ENCODE results near the gene WWC2. TPM values are rescaled to one million over a fixed set of nuclear protein-coding genes. Genes with fewer than 3 reads are reported as not detected.

The WWC2 gene
- total RNA-seq, 1 donor from 2014 or later = 24.6 TPM

DNA sequence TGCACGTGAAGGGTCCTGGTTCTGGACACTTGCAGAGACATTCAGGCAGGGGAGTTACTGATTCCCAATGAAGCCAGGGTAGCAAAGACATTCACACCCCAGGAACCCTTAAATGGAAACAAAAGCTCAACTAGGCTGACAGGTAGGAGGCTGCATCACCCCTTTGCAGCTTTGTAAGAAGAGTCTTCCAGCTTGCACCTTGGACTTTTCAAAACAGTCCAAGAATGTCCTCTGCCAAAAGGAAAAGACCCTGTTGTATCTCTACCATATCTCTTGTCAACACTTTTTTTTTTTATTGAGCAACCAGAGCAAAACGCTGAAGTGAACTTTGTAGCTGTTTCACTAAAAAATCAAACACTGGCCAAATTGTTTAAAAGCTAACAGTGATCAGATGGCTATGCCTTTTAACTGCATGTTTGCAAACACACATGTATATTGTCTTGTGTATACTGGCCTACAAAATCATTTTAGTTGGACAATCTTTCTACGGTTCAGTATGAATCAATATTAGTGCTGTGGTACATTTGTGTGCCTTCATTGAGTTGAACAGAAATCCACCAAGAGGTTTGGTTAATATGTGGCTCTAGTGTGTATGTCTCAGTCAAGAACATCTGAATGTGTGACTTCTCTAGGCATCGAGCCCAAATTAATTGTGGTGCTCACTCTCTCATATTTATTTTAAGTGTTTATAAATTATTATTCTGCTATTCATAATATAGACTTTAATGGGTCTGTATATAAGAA is 18.5 kb upstream of the WWC2 start:
- Mint-ChIP-seq H3K9me3 (no peaks in the 10 kb centered on the region), H3K4me3 (no peak overlapping the region), H3K4me1 (no peaks in the 10 kb centered on the region), H3K27me3 (ENCODE audit: low read depth) (peaks cover 1% of the 10 kb centered on the region), H3K36me3 (ENCODE audit: low read depth) (no peaks in the 10 kb centered on the region), H3K27ac (ENCODE audit: unreplicated experiment) (no peak overlapping the region)
- TF ChIP-seq, protein P1, sequence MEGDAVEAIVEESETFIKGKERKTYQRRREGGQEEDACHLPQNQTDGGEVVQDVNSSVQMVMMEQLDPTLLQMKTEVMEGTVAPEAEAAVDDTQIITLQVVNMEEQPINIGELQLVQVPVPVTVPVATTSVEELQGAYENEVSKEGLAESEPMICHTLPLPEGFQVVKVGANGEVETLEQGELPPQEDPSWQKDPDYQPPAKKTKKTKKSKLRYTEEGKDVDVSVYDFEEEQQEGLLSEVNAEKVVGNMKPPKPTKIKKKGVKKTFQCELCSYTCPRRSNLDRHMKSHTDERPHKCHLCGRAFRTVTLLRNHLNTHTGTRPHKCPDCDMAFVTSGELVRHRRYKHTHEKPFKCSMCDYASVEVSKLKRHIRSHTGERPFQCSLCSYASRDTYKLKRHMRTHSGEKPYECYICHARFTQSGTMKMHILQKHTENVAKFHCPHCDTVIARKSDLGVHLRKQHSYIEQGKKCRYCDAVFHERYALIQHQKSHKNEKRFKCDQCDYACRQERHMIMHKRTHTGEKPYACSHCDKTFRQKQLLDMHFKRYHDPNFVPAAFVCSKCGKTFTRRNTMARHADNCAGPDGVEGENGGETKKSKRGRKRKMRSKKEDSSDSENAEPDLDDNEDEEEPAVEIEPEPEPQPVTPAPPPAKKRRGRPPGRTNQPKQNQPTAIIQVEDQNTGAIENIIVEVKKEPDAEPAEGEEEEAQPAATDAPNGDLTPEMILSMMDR (conservative IDR thresholded peaks at IDR 0.05) = no peak
- DNase-seq (ENCODE audit: low read depth, low spot score) = no peak

GRCh38 chr4:183081116-183081469 is 18.0 kb upstream of the WWC2 start:
- DNase-seq (ENCODE audit: low read depth, low spot score) = no peak
- Mint-ChIP-seq H3K36me3 (ENCODE audit: low read depth) (no peaks in the 10 kb centered on the region), H3K4me3 (no peak overlapping the region), H3K27me3 (ENCODE audit: low read depth) (no peaks in the 10 kb centered on the region), H3K9me3 (no peaks in the 10 kb centered on the region), H3K4me1 (no peaks in the 10 kb centered on the region), H3K27ac (ENCODE audit: unreplicated experiment) (no peak overlapping the region)
- TF ChIP-seq, protein P1 (conservative IDR thresholded peaks at IDR 0.05) = no peak

GRCh38 chr4:183082053-183082452 is 17.0 kb upstream of the WWC2 start:
- Mint-ChIP-seq H3K4me3 (no peak overlapping the region), H3K9me3 (no peaks in the 10 kb centered on the region), H3K36me3 (ENCODE audit: low read depth) (no peaks in the 10 kb centered on the region), H3K27me3 (ENCODE audit: low read depth) (no peaks in the 10 kb centered on the region), H3K4me1 (no peaks in the 10 kb centered on the region), H3K27ac (ENCODE audit: unreplicated experiment) (no peak overlapping the region)
- DNase-seq (ENCODE audit: low read depth, low spot score) = no peak
- TF ChIP-seq, protein P1 (conservative IDR thresholded peaks at IDR 0.05) = no peak

DNA sequence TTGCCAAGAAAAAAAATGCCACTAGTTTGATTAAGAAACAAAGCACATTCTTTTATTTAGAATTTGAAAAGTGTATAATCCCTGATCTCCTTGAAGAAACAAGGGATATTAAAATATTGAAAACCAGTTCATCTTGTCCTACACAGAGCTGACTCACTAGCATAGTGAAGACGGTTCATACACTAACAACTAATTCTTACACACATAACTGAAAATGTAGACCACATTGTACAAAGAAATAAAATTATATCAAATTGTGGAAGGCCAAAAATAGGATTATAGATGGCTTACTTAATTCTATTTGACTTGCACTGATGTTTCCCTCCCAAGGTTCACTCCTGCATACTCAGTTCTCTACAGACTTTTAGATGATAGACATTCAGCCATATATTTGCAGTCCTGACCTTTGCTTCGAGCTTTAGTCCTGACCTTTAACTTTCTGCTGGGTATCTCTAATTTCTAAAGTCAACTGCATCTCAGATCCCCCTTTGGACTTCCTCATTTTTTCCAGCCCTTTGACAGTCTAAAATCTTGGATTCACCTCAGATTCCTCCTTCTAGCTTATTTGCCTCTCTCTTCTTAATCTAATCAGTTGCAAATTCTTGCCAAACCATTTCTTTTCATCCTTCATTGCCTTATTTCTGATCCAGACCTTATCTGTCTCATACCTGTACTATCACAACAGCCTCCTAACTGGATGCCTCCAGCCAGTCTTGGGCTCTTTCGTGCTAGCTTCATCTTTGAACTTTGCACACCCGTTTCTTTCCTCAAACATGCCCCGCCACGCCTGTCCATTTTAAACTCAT is 4.5 kb upstream of the WWC2 start:
- Mint-ChIP-seq H3K4me1 (peaks cover 21% of the 10 kb centered on the region), H3K4me3 (no peak overlapping the region), H3K36me3 (ENCODE audit: low read depth) (no peaks in the 10 kb centered on the region), H3K27ac (ENCODE audit: unreplicated experiment) (no peak overlapping the region), H3K27me3 (ENCODE audit: low read depth) (peaks cover 25% of the 10 kb centered on the region), H3K9me3 (peaks cover under 1% of the 10 kb centered on the region)
- TF ChIP-seq, protein P1 (conservative IDR thresholded peaks at IDR 0.05) = no peak
- no peak for DNase-seq (ENCODE audit: low read depth, low spot score)

- peaks cover 27% of the 10 kb centered on the region for H3K27me3 Mint-ChIP-seq (ENCODE audit: low read depth)
- peaks cover 21% of the 10 kb centered on the region for H3K4me1 Mint-ChIP-seq
- H3K9me3 Mint-ChIP-seq = no peaks in the 10 kb centered on the region
- DNase-seq (ENCODE audit: low read depth, low spot score) = no peak
- H3K27ac Mint-ChIP-seq (ENCODE audit: unreplicated experiment) = no peak overlapping the region
- TF ChIP-seq, protein P1 (conservative IDR thresholded peaks at IDR 0.05) = no peak
- H3K4me3 Mint-ChIP-seq = no peak overlapping the region
- H3K36me3 Mint-ChIP-seq (ENCODE audit: low read depth) = no peaks in the 10 kb centered on the region
Observed at GRCh38 chr4:183095199-183095512, 3.9 kb upstream of the WWC2 start.

All from neural crest cell (in vitro differentiated cells).